HG02642 (cell line): ENCODE results near the gene AXIN2.
"Not testable (repeated sequence)": the region's sequence is repeated elsewhere in the genome, so short reads cannot be mapped to it uniquely, and the experiment has no call there.

Experiments
- ATAC-seq: cut with Tn5 transposase; IDR thresholded peaks from one replicate; pipeline ENCODE4 v1.9.1; 2021; ENCODE audit warnings: mild to moderate bottlenecking; ENCODE audit not compliant: unreplicated experiment, poor library complexity

AXIN2 gene

DNA sequence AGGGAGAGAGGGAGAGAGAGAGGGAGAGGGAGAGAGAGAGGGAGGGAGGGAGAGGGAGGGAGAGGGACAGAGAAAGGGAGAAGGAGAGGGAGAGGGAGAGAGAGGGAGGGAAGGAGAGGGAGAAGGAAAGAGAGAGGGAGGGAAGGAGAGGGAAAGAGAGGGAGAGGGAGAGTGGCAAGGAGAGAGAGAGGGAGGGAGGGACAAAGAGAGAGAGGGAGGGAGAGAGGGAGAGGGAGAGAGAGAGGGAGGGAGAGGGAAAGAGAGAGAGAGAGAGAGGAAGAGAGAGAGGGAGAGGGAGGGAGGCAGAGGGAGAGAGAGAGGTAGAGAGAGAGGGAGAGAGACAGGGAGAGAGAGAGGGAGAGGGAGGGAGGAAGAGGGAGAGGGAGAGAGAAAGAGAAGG is 73.5 kb downstream of the AXIN2 start:
- ATAC-seq = no peak

DNA sequence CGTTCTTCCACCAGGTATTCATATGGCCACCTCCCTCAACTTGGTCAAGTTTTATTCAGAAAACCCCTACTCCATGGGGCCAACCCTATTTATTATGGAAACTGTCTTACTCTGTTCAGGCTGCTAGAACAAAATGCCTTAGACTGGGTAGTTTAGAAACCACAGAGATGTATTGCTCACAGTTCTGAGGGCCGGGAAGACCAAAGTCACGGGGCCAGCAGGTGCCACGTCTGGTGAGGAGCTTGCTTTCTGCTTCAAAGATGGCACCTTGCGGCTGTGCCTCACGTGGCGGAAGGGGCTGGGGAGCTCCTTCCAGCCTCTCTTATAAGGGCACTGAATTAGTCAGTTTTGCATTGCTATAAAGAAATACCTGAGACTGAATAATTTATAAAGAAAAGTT is 74.3 kb downstream of the AXIN2 start:
- ATAC-seq = no peak

DNA sequence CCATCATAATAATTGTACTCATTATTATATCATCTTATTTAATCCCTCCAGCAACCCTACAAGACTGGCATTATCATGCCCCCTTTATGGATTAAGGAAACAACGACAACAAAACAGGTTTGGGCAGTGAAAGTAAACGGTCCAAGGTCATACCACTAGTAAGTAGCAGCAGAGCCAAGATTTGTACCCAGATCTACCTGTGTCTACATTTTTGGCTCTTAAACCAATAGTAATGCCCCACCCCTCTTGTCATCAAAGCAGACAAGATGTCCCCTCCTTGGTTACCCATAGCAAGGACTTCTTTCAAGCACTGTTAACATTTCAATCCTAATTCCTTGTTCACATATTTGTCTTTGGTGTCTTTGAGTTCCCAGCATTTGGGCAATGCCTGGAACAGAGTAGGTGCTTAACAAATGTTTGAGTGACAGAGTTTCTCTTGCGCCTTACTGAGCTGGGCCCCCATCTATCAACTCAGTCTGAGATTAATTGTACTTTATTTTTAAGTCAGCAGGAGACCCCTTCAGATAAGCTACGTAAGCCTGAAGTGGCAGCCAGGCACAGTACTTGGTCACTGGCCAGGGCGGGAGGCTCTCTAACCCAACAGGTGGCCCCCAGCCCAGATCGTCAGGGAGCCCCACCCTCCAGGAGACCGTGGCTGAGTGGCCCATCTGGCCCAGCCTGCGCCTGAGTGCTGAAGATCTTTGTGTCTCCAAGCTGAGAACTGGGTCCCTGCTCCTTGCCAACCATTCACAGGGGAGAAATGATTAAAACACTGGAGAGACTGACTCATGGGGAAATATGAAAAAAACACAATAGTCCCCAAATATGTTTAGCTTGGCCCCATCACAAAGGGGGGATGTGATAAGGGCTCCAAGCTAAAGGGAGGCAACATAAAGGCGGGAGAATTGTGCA is 75.8 kb downstream of the AXIN2 start:
- ATAC-seq = no peak

DNA sequence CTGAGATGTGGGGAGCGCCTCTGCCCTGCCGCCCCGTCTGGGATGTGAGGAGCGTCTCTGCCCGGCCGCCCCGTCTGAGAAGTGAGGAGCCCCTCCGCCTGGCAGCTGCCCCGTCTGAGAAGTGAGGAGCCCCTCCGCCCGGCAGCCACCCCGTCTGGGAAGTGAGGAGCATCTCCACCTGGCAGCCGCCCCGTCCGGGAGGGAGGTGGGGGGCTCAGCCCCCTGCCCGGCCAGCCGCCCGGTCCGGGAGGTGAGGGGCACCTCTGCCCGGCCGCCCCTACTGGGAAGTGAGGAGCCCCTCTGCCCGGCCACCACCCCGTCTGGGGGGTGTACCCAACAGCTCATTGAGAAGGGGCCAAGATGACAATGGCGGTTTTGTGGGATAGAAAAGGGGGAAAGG is 77.0 kb downstream of the AXIN2 start:
- ATAC-seq = not testable (repeated sequence)

DNA sequence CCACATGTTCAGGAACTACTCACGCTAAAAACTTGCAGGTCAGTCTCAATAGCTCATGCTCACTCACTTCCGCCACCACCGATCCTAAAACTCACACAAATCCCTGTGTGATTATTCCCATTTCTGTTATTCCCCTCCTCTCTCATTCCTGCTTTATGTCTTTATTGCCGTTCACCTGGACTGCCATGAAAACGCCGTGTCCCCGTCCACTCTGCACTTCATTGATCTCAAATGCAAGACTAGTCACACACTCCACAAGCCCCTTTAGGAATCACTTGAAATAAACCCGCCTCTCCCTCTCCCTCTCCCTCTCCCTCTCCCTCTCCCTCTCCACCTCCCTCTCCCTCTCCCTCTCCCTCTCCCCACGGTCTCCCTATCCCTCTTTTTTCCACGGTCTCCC is 78.0 kb downstream of the AXIN2 start:
- ATAC-seq = no peak

DNA sequence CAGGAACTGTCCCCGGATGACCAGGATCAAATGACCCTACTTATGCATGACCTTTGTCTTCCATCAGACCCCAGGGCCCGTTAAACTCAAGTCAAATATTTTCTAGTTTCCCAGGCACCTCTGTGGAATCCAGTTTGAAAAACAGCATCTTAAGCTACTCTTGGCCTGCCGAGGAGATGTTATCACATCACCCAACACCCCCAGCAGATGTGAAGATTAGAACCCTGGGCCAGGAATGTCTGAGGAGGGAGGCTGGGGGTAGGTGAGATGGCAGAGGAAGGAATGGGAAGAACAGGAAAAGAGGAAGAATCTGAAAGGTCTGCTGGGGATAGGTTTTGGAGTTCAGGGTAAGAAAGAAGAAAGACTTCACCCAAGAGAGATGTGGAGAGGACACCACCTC is 79.2 kb downstream of the AXIN2 start:
- no peak for ATAC-seq

DNA sequence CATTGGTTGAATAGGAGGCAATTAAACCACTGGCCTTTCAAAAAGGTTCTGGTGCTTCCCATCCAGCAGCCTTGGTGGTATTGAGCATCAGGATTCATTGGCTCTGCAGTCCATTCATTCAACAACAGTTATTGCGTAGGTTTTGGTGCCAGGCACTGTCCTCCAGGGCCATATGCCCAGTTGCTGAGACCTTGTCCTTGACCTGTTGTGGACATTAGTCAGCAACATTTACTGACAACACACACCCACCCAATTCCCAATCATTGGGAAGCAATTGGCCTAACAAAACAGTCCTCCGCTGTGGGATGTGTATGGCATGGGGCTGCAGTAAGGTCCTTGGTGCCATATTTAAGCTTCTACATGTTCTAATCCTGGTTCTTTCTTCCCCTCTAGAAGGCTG is 82.2 kb downstream of the AXIN2 start:
- ATAC-seq = no peak
